Measurements from ENCODE around the gene PHF14.

DNA sequence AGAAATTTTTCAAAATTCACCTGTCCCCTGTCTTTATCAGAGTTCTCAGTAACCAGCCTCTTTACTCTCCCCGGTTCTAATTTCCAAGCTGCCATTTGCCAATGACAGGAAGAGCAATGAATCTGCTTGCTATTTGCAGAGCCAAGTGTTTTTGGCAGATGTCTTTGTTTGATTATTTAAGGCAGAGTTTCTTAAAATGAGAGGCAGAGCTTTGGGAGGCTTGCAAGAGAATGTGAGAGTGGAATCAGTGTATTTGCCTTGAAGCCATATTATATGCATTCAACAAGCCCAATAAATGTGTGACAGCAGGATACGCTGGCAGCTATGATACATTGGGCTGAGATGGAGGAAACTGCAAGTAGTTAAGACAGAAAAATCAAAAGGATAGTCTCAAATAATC, 196.5 kb downstream of the PHF14 start:
- TF ChIP-seq POLR2A (IDR thresholded peaks at IDR 0.05): no peak
- TF ChIP-seq CTCF (IDR thresholded peaks at IDR 0.05): no peak
